HCT116 (cell line): ENCODE results near the gene FAM9B.

Source experiments
- CTCF ChIP-seq, 3 experiments: fragments of 200-600 bp in 1 of 3; sonication (generic) in 1 of 3; IDR thresholded peaks in 2 of 3; conservative IDR thresholded peaks in 1 of 3; 2 replicates each; pipeline ENCODE4 v1.5.1; 2012 to 2017; ENCODE audit warnings: low read depth in 2 of 3, low read length in 2 of 3, antibody characterized with exemption in 1 of 3, borderline replicate concordance in 1 of 3, control low read depth in 1 of 3, mild to moderate bottlenecking in 1 of 3, mixed read lengths in 1 of 3, mixed run types in 1 of 3, moderate library complexity in 1 of 3; ENCODE audit not compliant: insufficient read depth in 1 of 3
- EZH2 ChIP-seq: fragments of 200-600 bp; sonication (generic); IDR thresholded peaks from 2 replicates; pipeline ENCODE4 v1.6.1; 2017; ENCODE audit warnings: antibody characterized with exemption, mixed run types
- EZH2phosphoT487 ChIP-seq: fragments of 200-600 bp; IDR thresholded peaks from 2 replicates; pipeline ENCODE4 v1.6.1; 2018; ENCODE audit warnings: antibody characterized with exemption, borderline replicate concordance
- SP1 ChIP-seq: IDR thresholded peaks from 2 replicates; pipeline ENCODE4 v1.6.1; 2012; ENCODE audit warnings: low read depth
- SRF ChIP-seq: IDR thresholded peaks from 2 replicates; pipeline ENCODE4 v1.6.1; 2012; ENCODE audit warnings: low read depth
- TCF7L2 ChIP-seq: IDR thresholded peaks from 2 replicates; pipeline ENCODE4 v1.7.0; 2011; ENCODE audit warnings: borderline replicate concordance, inconsistent platforms; ENCODE audit not compliant: insufficient read depth, insufficient read length; ENCODE audit errors: extremely low read depth
- TF ChIP-seq, protein P1 (sequence below): IDR thresholded peaks from 2 replicates; pipeline ENCODE4 v1.6.1; 2012
- TF ChIP-seq, protein P2 (sequence below): IDR thresholded peaks from 2 replicates; pipeline ENCODE4 v1.6.1; 2012; ENCODE audit warnings: low read depth

GRCh38 chrX:9069573-9069972 is 35.6 kb upstream of the FAM9B start:
- TF ChIP-seq CTCF (IDR thresholded peaks at IDR 0.05 in 2 of 3, conservative IDR thresholded peaks at IDR 0.05 in 1 of 3; ENCODE audit: borderline replicate concordance in 1 of 3, insufficient read depth in 1 of 3, low read depth in 2 of 3, low read length in 2 of 3): no peak
- no peak for TF ChIP-seq SP1
- TF ChIP-seq, protein P1, sequence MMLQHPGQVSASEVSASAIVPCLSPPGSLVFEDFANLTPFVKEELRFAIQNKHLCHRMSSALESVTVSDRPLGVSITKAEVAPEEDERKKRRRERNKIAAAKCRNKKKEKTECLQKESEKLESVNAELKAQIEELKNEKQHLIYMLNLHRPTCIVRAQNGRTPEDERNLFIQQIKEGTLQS: no peak
- TF ChIP-seq EZH2phosphoT487: no peak
- TF ChIP-seq SRF: no peak
- no peak for TF ChIP-seq EZH2
- no peak for TF ChIP-seq TCF7L2
- TF ChIP-seq, protein P2, sequence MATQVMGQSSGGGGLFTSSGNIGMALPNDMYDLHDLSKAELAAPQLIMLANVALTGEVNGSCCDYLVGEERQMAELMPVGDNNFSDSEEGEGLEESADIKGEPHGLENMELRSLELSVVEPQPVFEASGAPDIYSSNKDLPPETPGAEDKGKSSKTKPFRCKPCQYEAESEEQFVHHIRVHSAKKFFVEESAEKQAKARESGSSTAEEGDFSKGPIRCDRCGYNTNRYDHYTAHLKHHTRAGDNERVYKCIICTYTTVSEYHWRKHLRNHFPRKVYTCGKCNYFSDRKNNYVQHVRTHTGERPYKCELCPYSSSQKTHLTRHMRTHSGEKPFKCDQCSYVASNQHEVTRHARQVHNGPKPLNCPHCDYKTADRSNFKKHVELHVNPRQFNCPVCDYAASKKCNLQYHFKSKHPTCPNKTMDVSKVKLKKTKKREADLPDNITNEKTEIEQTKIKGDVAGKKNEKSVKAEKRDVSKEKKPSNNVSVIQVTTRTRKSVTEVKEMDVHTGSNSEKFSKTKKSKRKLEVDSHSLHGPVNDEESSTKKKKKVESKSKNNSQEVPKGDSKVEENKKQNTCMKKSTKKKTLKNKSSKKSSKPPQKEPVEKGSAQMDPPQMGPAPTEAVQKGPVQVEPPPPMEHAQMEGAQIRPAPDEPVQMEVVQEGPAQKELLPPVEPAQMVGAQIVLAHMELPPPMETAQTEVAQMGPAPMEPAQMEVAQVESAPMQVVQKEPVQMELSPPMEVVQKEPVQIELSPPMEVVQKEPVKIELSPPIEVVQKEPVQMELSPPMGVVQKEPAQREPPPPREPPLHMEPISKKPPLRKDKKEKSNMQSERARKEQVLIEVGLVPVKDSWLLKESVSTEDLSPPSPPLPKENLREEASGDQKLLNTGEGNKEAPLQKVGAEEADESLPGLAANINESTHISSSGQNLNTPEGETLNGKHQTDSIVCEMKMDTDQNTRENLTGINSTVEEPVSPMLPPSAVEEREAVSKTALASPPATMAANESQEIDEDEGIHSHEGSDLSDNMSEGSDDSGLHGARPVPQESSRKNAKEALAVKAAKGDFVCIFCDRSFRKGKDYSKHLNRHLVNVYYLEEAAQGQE: no peak
